Measurements from ENCODE around the gene MRPL23.

- TF ChIP-seq POLR2A (IDR thresholded peaks at IDR 0.05) (no peak), CTCF (IDR thresholded peaks at IDR 0.05) (no peak)
These were observed 39.9 kb downstream of the MRPL23 start for GRCh38 chr11:1987024-1987423.

All from adrenal gland (tissue), 5 donors.